K562 (cell line): ENCODE results near the gene ATP5F1D. TPM values are rescaled to one million over a fixed set of nuclear protein-coding genes. Genes with fewer than 3 reads are reported as not detected.

Experiments used
- CBFB ChIP-seq: sonication (generic); formaldehyde crosslinking; IDR thresholded peaks from 2 replicates; pipeline ENCODE4 v1.4.0; 2020; ENCODE audit warnings: mild to moderate bottlenecking, missing genetic modification reagents
- CTBP1 ChIP-seq: fragments of 450-650 bp; IDR thresholded peaks from 2 replicates; pipeline ENCODE4 v1.6.1; 2016; ENCODE audit warnings: borderline replicate concordance
- DEAF1 ChIP-seq: fragments of 450-650 bp; formaldehyde crosslinking; IDR thresholded peaks from 2 replicates; pipeline ENCODE4 v1.4.0; 2020; ENCODE audit warnings: mild to moderate bottlenecking, moderate library complexity
- DPF2 ChIP-seq: fragments of 450-650 bp; IDR thresholded peaks from 2 replicates; pipeline ENCODE4 v1.6.1; 2016
- FOXK2 ChIP-seq, 2 experiments: fragments of 450-650 bp; IDR thresholded peaks in 1 of 2; conservative IDR thresholded peaks in 1 of 2; 2 replicates each; pipeline ENCODE4 v1.6.1; 2016; ENCODE audit warnings: low read depth in 2 of 2, mild to moderate bottlenecking in 1 of 2
- GMEB1 ChIP-seq: fragments of 250-450 bp; sonication (Bioruptor Pico); IDR thresholded peaks from 2 replicates; pipeline ENCODE4 v1.4.0; 2020; ENCODE audit warnings: mild to moderate bottlenecking
- MAZ ChIP-seq, 2 experiments: fragments of 450-650 bp in 1 of 2; sonication (generic) in 1 of 2; formaldehyde crosslinking; IDR thresholded peaks in 1 of 2; conservative IDR thresholded peaks in 1 of 2; 2 replicates each; pipeline versions ENCODE4 v1.4.0 to v1.5.0; 2020; ENCODE audit warnings: mild to moderate bottlenecking in 1 of 2, missing genetic modification reagents in 1 of 2
- NR1H2 ChIP-seq: sonication (generic); formaldehyde crosslinking; IDR thresholded peaks from 2 replicates; pipeline ENCODE4 v1.4.0; 2020; ENCODE audit warnings: mild to moderate bottlenecking, missing genetic modification reagents
- PYGO2 ChIP-seq: fragments of 450-650 bp; IDR thresholded peaks from 2 replicates; pipeline ENCODE4 v1.6.1; 2016; ENCODE audit warnings: mild to moderate bottlenecking, missing genetic modification characterization, moderate library complexity, missing compliant biosample characterization
- RBFOX2 ChIP-seq: fragments of 200-400 bp; formaldehyde crosslinking; IDR thresholded peaks from 2 replicates; pipeline ENCODE4 v1.6.1; 2017; ENCODE audit warnings: low read depth, mild to moderate bottlenecking, low read length, moderate library complexity
- XRCC4 ChIP-seq: IDR thresholded peaks from one replicate; pipeline ENCODE4 v1.6.1; 2011; ENCODE audit not compliant: insufficient read depth, insufficient read length; ENCODE audit errors: extremely low read depth
- YBX1 ChIP-seq: fragments of 450-650 bp; IDR thresholded peaks from 2 replicates; pipeline ENCODE4 v1.7.1; 2016; ENCODE audit warnings: mild to moderate bottlenecking
- ZBTB8A ChIP-seq: fragments of 450-650 bp; IDR thresholded peaks from 2 replicates; pipeline ENCODE4 v1.6.1; 2018; ENCODE audit warnings: mild to moderate bottlenecking, moderate library complexity; ENCODE audit not compliant: partially characterized antibody
- ZC3H11A ChIP-seq: IDR thresholded peaks from 2 replicates; pipeline ENCODE4 v1.6.1; 2012; ENCODE audit warnings: low read depth, low read length, improper control_type of control experiment
- ZNF12 ChIP-seq: sonication (generic); formaldehyde crosslinking; IDR thresholded peaks from 2 replicates; pipeline ENCODE4 v1.4.0; 2020; ENCODE audit warnings: mild to moderate bottlenecking, missing genetic modification reagents
- ZNF121 ChIP-seq: sonication (generic); formaldehyde crosslinking; conservative IDR thresholded peaks from 2 replicates; pipeline ENCODE4 v1.8.0; 2022; ENCODE audit warnings: missing genetic modification reagents
- ZNF24 ChIP-seq: fragments of 450-650 bp; IDR thresholded peaks from 2 replicates; pipeline ENCODE4 v1.6.1; 2016
- polyA plus RNA-seq, 8 experiments: library from polyadenylated mRNA; depleted of rRNA in 4 of 8; stranded (reverse) in 5 of 8; unstranded in 3 of 8; fragments of >200 nt; fragmentation: Nextera tagmentation in 2 of 8; fragmentation: Illumina TruSeq in 1 of 8; extraction: Ambion mirVana in 2 of 8; extraction: Trizol in 1 of 8; gene quantifications; 2 replicates each; pipeline versions ENCODE4 v1.2.1 to v1.2.3, GENCODE V29; 2011 to 2014; ENCODE audit warnings: inconsistent platforms in 1 of 8, missing spikeins in 1 of 8
- total RNA-seq, 7 experiments: library from RNA; depleted of rRNA in 6 of 7; stranded (reverse); fragments of >200 nt in 6 of 7; fragmentation: Illumina TruSeq in 2 of 7; extraction: Trizol in 2 of 7; gene quantifications; 2 replicates each; pipeline versions ENCODE4 v1.2.1 to v1.2.3, GENCODE V29; 2011 to 2021; ENCODE audit warnings: low replicate concordance in 1 of 7
- TF ChIP-seq, protein P1 (sequence below), 2 experiments: fragments of 150-350 bp in 1 of 2; IDR thresholded peaks; 2 replicates each; pipeline ENCODE4 v1.6.1; 2012 to 2016; ENCODE audit warnings: low read depth in 2 of 2, low read length in 2 of 2, mild to moderate bottlenecking in 1 of 2, moderate library complexity in 1 of 2
- TF ChIP-seq, protein P2 (sequence below): fragments of 250-450 bp; sonication (Bioruptor Pico); IDR thresholded peaks from 2 replicates; pipeline ENCODE4 v1.5.0; 2021

ATP5F1D gene
- total and polyA plus RNA-seq, 9 of the 15 experiments (the other 6 are each of a cell fraction or from before 2014, with no cell fraction given): 3.9 to 409 (median 36.8) TPM

- TF ChIP-seq YBX1: no peak
- no peak for TF ChIP-seq PYGO2 (tag)
- TF ChIP-seq GMEB1: no peak
- no peak for TF ChIP-seq CTBP1
- TF ChIP-seq DEAF1 (CRISPR knock-in tag): no peak
- 0 out of 2 replicates have a peak, but pooled peaks have one; percentile 27 for TF ChIP-seq ZNF24
- no peak for TF ChIP-seq CBFB (CRISPR knock-in tag)
- TF ChIP-seq ZBTB8A: no peak
- TF ChIP-seq ZNF121 (CRISPR knock-in tag): no peak
- TF ChIP-seq, protein P1, sequence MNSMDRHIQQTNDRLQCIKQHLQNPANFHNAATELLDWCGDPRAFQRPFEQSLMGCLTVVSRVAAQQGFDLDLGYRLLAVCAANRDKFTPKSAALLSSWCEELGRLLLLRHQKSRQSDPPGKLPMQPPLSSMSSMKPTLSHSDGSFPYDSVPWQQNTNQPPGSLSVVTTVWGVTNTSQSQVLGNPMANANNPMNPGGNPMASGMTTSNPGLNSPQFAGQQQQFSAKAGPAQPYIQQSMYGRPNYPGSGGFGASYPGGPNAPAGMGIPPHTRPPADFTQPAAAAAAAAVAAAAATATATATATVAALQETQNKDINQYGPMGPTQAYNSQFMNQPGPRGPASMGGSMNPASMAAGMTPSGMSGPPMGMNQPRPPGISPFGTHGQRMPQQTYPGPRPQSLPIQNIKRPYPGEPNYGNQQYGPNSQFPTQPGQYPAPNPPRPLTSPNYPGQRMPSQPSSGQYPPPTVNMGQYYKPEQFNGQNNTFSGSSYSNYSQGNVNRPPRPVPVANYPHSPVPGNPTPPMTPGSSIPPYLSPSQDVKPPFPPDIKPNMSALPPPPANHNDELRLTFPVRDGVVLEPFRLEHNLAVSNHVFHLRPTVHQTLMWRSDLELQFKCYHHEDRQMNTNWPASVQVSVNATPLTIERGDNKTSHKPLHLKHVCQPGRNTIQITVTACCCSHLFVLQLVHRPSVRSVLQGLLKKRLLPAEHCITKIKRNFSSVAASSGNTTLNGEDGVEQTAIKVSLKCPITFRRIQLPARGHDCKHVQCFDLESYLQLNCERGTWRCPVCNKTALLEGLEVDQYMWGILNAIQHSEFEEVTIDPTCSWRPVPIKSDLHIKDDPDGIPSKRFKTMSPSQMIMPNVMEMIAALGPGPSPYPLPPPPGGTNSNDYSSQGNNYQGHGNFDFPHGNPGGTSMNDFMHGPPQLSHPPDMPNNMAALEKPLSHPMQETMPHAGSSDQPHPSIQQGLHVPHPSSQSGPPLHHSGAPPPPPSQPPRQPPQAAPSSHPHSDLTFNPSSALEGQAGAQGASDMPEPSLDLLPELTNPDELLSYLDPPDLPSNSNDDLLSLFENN (IDR thresholded peaks at IDR 0.05; ENCODE audit: low read depth in 2 of 2, low read length in 2 of 2): no peak
- TF ChIP-seq NR1H2 (CRISPR knock-in tag): no peak
- TF ChIP-seq, protein P2, sequence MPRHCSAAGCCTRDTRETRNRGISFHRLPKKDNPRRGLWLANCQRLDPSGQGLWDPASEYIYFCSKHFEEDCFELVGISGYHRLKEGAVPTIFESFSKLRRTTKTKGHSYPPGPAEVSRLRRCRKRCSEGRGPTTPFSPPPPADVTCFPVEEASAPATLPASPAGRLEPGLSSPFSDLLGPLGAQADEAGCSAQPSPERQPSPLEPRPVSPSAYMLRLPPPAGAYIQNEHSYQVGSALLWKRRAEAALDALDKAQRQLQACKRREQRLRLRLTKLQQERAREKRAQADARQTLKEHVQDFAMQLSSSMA: no peak
- no peak for TF ChIP-seq XRCC4
- TF ChIP-seq ZC3H11A: no peak
- peak; percentile 27; the same call in 1 of the 2 replicates for TF ChIP-seq DPF2
- no peak for TF ChIP-seq ZNF12 (CRISPR knock-in tag)
- TF ChIP-seq RBFOX2: no peak
- no peak for TF ChIP-seq FOXK2 (conservative IDR thresholded peaks at IDR 0.05 in 1 of 2, IDR thresholded peaks at IDR 0.05 in 1 of 2; ENCODE audit: low read depth in 2 of 2)
- no peak for TF ChIP-seq MAZ (CRISPR knock-in tag; conservative IDR thresholded peaks at IDR 0.05 in 1 of 2, IDR thresholded peaks at IDR 0.05 in 1 of 2)
Measured at GRCh38 chr19:1268226-1269064, 26.9 kb downstream of the ATP5F1D start (continued).
